Raji (cell line): ENCODE measurements around the gene SPOCK2.

Experiments
- POLR2A ChIP-seq: IDR thresholded peaks from 2 replicates; pipeline ENCODE4 v1.6.1; 2011; ENCODE audit warnings: low read depth, low read length, control low read depth; ENCODE audit not compliant: insufficient read depth

SPOCK2 gene

DNA sequence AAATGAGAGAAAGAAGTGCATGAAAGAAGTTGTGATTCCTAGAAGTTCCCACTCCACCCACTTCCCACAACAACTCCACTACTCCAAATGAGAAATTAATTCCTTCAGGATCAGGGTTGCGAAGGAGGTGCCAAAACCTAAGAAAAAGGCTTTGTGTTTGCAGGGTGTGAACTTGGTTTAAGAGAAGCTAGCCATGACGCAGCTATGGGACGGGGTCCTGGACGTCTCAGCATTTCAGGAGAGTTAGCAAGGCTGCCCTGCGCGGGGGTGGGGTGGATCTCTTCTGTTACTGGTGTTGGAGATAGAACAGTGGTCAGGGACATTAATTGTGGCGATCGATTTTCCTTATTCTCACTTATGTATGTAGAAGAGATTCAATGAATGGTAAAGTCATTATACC is 63.0 kb downstream of the SPOCK2 start:
- TF ChIP-seq POLR2A, result no peak

DNA sequence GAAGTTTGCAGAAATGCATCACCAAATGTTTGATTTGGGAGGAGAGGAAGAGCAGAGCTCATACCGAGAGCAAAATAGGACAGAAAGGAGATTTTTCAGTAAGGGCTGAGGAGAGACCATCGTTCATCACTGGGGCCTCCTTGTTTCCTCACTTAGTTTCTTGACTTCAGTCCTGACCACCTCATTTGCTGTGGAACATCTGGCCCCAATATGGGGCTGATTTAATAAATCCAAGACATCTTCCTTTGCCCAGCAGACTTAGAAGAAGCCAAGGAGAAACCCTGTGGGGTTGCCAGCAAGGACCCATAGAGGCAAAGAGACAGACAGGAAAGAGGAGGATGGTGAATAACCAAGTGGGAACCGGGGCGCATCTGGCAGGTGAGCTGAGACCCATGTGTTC is 63.8 kb downstream of the SPOCK2 start:
- no peak for TF ChIP-seq POLR2A

GRCh38 chr10:72022228-72022627 is 66.1 kb downstream of the SPOCK2 start:
- no peak for TF ChIP-seq POLR2A

- TF ChIP-seq POLR2A, result no peak
These were observed 67.2 kb downstream of the SPOCK2 start for GRCh38 chr10:72020914-72021809.

DNA sequence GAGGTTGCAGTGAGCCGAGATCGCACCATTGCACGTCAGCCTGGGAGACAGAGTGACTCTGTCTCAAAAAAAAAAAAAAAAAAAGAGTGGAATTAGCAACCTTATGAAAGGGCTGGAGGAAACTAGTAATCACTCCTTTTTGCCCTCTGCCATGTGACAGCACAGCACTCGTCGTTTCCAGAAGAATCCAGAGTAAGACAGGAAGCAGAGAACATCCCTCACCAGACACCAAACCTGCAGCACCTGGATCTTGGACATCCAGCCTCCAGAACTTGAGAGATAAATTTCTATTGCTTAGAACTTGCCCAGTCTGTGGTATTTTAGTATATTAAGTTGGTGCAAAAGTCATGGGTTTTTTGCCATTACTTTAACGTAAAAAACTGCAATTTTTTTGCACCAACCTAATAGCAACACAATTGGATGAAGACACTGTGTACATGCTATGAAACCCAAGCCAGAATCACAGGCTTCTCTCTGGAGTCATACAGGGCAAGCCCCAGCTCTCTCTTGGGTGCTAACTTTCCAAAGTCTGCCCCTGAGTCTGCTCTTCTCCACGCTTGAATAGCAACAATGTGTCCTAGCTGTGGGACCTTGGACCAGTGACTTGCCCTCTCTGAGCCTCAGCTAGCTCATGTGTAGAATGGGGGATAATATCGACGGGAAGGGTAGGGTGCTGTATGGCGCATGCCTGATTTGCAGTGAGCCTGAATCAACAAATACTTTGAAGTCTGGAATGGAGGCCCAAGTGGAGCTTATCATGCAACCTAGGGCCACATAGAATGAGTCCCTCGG is 69.1 kb downstream of the SPOCK2 start:
- no peak for TF ChIP-seq POLR2A

GRCh38 chr10:72016608-72017300 is 71.6 kb downstream of the SPOCK2 start:
- TF ChIP-seq POLR2A, result no peak

- no peak for TF ChIP-seq POLR2A
These were observed 72.5 kb downstream of the SPOCK2 start for GRCh38 chr10:72015841-72016240.

GRCh38 chr10:72014785-72015480 is 73.4 kb downstream of the SPOCK2 start:
- no peak for TF ChIP-seq POLR2A

GRCh38 chr10:72014197-72014596 is 74.2 kb downstream of the SPOCK2 start:
- TF ChIP-seq POLR2A, result no peak

DNA sequence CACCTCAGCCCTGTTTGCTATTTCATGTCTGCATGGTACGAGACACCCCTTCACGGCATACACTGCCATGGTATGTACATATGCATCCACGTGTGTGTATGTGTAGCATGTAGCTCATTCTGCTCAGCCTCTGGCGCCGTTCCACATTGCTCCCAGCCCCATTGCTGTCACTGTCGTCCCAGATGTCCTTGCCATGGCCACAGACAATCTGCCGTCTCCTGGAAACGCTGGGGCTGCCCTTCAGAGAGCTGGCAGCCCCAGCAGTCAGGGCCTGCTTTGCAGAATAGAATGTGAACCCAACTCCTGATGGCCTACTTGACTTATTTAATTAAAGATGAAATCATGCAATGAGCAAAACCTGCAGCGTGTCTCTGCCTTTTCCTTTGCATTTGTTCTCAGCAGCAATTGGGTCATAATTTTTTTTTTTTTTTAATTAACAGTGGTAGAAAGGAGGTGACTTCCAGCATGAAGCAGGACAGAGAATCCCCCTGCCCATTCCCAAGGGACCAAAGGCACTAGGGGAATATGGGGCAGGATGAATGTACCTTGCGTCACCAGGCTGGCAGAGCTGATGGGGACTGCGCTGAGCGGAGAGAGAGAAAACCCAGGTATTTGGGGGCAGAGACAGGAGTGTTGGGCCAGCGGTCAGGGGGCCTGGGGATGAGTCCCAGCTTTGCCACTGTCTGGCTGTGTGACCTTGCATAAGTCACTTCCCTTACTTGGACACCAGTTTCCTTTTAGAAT is 75.0 kb downstream of the SPOCK2 start:
- no peak for TF ChIP-seq POLR2A

DNA sequence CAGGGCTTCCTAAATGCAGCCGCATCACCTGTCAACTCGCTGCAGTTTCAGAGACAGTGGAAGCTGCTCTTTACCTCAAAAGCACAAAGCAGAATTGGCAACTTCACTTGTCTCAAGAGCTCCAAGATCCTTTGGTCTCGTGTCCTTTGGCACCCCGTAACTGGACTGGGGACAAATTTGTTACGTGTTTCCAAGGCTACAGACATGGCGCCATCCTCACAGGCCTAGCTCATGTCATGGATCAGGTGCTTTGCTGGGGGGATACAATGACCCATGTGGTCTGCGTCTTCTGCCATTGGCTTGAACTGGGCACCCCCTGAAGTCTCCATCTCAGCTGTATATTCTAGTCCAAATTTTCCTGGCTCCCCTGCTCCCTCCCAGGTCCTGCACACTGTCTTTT is 75.6 kb downstream of the SPOCK2 start:
- no peak for TF ChIP-seq POLR2A

- no peak for TF ChIP-seq POLR2A
These were observed 76.3 kb downstream of the SPOCK2 start for GRCh38 chr10:72011976-72012512.

GRCh38 chr10:72011468-72011867 is 76.9 kb downstream of the SPOCK2 start:
- TF ChIP-seq POLR2A, result no peak

DNA sequence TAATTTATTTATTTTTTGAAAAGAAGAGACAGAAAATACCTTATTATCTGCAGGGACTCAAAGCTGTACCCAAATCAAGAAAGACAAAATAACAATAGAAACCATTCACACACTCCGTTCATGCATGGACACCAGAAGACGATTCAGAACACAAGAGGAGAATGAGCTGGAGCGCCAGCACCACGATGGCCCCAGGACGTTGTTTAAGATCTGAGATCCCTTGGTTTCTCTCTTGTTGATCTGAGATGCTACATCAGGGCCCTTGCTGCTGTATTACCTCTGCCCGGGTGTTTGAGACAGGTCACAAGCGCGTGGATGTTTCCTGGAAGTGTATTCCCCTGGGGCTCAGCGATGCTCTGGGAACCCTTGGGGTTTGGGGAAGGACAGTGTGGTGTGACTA is 77.3 kb downstream of the SPOCK2 start:
- TF ChIP-seq POLR2A, result no peak
